Panc1 (cell line): ENCODE results near the gene LDHAL6B.

Experiments
- CTCF ChIP-seq: fragments of 450-650 bp; IDR thresholded peaks from 2 replicates; pipeline ENCODE4 v1.5.1; 2017; ENCODE audit warnings: mild to moderate bottlenecking
- POLR2AphosphoS5 ChIP-seq: IDR thresholded peaks from 2 replicates; pipeline ENCODE4 v1.6.1; 2012; ENCODE audit warnings: mild to moderate bottlenecking, low read depth, low read length, moderate library complexity

- TF ChIP-seq CTCF (no peak), POLR2AphosphoS5 (no peak)
Observed at GRCh38 chr15:59197454-59197853, 9.2 kb upstream of the LDHAL6B start.
